HG02970 (cell line): ENCODE data around the gene RBMS3.
"Not testable (repeated sequence)": the region's sequence is repeated elsewhere in the genome, so short reads cannot be mapped to it uniquely, and the experiment has no call there.

Experiments used
- ATAC-seq: cut with Tn5 transposase; IDR thresholded peaks from one replicate; pipeline ENCODE4 v1.9.1; 2021; ENCODE audit warnings: mild to moderate bottlenecking, moderate library complexity, moderate number of reproducible peaks; ENCODE audit not compliant: unreplicated experiment, low FRiP score

RBMS3 gene

DNA sequence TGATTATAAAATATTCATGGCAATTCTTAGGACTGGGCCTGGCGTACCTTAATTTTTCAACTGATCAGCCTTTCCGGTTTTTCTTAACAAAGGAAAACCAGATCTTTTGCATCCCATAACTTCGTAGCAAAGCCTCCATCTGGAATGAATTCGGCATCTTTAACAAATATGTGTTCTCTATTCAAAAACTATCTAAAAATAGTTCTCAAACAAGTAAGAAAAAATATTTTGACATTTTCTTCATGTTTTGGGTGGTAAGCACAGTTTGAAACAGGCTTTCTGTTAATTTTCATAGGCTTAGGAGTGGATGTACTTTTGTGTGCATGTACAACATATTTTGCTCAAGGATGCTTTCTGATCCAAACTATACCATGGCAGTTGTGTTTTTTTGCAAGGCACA is 55.1 kb downstream of the RBMS3 start:
- no peak for ATAC-seq

DNA sequence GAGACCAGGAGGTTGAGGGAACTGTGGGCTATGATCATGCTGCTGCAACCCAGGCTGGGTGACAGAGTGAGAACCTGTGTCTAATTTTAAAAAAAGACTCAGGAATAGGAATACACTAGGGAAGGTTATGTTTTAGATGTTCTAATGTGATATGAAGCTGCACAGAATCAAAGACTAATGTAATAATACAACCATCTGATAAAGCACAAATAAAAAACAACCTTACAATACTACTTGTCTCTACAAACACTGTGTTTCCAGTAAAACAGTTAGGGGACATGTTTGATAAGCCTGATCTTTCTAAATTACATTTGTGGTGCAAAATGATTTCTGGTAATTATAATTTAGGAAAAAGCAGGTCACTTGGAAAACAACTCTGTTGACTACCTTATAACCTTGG is 56.7 kb downstream of the RBMS3 start:
- ATAC-seq: no peak

- ATAC-seq: no peak
Observed at GRCh38 chr3:29338377-29338776, 57.5 kb downstream of the RBMS3 start.

DNA sequence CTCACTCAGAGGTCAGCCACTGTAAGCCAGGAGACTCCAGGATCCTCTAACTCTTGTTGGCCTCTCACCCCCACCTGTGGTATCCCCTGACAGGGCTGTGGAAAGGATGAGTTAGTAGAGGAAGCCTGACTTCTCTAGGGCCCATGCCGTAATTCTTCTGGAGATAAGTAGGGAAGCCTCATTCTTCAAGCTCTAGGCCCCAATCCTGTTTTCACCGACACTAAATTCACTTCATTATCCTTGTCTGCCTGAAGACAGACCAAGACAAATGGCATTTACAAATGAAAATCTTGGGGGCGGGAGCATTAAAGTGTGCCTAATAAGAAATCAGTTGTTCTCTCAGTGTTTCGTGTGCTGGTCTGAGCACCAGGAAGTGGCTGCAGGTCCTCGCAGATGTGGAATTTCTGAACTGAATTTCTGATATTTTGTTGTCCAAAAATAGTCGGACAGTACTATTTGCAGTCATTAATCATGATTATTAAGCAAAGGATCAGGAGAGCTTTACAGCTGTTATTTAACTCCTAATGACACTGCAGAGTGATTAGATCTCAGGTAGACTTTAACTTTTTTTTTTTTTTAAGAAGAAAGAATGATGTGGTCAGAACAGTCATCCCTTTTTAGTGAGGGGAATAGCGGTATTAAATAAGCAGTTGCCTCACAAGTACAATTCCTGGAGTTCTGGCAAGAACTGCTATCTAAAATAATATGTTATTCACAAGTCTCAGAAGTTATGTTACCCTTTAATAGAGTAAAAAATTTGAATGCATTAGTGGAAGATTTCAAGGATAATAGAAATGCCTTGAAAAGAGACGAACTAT is 58.4 kb downstream of the RBMS3 start:
- no peak for ATAC-seq

DNA sequence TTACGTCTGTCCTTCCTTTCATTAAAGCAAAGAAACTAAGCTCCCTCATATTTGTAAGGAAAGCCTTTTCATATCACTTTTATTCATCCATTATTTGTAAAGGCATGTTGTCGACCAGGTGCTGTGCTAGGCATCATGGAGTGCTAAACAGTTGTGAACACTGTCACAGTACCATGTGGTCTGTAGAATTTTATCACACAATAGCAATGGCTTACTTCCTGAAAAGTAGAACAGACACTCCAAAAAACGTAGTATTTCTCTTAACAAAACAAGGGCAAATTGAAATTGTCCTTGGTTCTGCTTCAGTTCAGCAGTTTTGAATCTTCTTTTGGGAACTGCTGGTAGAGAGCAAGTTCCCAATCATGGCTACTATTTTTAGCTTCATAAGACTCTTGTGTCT is 63.3 kb downstream of the RBMS3 start:
- no peak for ATAC-seq

DNA sequence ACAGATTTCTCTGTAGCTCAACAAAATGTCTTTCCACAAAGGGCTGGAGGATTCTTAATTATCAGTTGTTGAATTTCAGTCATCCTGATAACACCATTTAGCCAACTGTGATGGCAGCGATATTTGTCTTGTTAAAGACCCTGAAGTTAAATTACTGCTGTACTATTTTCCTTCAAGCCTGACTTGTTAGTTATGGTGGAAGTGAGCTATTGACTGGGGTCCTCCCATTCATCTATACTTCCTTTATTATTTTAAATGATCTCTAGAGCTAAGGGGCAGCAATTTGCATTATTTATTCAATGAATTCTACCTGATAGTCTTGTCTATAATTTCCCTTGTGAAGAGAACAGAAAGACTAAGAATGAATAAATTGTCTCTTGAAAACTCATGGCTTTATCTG is 64.1 kb downstream of the RBMS3 start:
- ATAC-seq: no peak

- ATAC-seq: no peak
Observed at GRCh38 chr3:29345516-29346300, 64.8 kb downstream of the RBMS3 start.

DNA sequence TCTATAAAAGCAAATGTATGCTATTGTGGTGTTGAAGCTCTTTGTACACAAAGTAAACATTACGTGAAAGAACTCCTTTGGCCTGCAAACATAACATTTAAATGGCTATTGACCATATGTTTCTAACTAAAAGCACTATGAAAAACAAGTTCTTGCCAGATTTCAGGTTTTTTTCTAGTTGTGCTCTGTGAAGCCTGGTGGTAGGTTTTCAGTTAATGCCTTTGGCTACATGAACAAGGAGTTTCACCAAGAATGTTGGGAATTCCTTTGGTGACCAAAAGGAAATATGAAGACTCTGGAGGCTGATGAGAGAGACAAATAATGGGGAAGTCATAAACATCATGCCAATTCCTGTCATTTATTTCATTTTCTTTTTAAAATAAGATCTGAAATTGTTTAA is 66.0 kb downstream of the RBMS3 start:
- no peak for ATAC-seq

DNA sequence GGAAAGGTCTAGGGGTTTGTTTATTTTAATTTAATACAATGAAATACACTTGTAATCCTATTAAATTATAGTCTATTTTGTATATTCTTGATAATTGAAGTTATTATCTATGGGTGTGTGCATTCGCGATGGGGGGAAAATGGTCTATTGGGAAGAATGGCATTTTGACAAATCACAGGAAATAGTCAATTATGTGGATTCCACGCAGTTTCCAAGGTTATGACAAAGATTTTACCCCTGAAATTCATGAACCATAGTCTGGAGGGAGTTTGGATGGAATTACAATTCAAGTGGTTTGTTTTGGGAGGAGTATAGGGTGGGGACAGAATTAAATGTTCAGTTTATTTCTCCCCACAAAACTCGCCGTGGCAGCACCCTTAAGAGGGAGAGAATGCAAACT is 66.5 kb downstream of the RBMS3 start:
- ATAC-seq: no peak

- ATAC-seq: no peak
Observed at GRCh38 chr3:29348316-29348715, 67.4 kb downstream of the RBMS3 start.

DNA sequence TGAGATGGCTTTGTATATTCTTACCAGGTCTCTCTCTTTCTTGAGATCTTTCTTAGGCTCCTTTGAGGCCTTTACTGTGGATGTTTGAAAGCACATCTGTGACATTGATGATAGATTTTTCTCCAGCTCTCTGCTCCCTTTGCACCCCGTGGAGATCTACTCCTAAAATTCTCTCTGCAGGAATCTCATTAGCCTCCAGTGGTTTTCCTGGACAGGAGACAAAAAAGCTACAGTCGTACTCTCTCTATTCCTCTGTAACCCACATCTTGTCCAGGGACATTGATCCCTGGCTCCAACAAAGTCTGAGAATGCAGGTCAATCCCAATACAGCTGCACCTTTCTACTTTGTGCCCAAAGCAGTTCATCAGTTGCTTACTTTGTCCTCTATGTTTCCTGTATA is 68.2 kb downstream of the RBMS3 start:
- no peak for ATAC-seq

- ATAC-seq: no peak
Observed at GRCh38 chr3:29353807-29354206, 72.9 kb downstream of the RBMS3 start.

- no peak for ATAC-seq
Observed at GRCh38 chr3:29354894-29355293, 74.0 kb downstream of the RBMS3 start.

GRCh38 chr3:29356062-29356461 is 75.2 kb downstream of the RBMS3 start:
- no peak for ATAC-seq

- not testable (repeated sequence) for ATAC-seq
Observed at GRCh38 chr3:29360289-29360688, 79.4 kb downstream of the RBMS3 start.

GRCh38 chr3:29363110-29363509 is 82.2 kb downstream of the RBMS3 start:
- no peak for ATAC-seq

DNA sequence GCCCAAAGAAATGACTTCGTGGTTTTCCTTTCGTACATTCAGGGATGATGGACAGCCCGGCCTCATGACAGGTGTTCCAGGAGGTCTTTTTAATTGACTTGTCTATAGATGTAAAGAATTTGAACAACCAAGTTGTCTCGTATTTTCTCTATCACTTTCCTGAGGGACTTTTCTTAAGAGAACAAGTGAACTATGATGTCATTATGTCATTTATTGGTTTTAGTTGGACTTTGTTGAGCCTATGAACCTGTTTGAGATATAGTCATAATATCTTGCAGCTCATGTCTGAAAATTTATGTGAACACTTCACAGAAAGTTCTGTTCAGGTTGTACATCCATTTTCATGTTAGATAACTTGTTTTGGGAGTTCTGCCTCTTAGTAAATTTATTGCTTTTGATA is 89.2 kb downstream of the RBMS3 start:
- ATAC-seq: no peak

DNA sequence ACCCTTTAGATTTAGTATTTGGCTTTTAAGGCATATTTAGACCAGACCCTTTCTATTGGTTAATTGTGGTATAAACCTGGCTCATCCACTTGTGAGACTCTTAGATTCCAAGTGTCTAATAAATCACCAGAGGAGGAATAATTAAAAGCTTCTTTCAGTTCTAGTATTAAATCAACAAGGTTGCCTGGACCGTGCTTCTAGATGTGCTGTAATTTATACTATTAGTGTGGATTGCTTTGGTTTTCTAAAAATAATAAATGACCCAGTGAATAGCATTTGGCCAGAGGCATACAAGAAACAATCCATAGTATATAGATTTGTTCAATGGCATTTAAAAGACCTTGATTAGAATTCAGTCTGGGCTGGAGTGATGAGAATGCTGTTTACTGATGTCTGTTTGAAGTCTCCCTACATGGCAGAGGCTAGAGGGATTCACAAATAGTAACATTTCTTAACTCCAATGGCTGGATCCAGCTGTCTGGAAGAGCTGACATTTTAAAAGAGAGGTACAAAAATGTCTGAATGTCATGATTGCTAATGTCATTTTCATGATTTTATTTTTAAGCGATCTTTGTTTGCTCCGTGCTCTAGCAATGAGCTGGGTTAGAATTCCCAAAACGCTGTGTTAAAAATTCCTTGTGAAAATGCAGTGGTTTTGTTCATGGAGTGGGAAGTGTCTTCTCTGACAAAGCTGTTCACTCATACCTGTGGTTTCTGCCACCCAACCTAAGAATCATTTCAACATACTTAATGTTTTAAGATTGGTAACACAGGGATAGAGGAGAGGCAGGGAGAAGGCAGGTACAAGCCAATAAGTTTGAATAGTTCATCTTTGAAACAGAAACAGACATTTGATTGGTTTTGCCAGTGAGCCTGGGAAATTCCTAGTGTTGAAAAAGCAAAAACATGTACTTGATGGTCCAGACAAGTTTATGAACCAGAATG is 89.9 kb downstream of the RBMS3 start:
- ATAC-seq: no peak

- ATAC-seq: no peak
Observed at GRCh38 chr3:29373131-29373680, 92.3 kb downstream of the RBMS3 start.

- ATAC-seq: no peak
Observed at GRCh38 chr3:29374226-29374625, 93.4 kb downstream of the RBMS3 start.
